ENCODE data around the gene ZSWIM3. TPM values are rescaled to one million over a fixed set of nuclear protein-coding genes. Genes with fewer than 3 reads are reported as not detected.

ZSWIM3 gene
- total and polyA plus RNA-seq, 2 of the 8 experiments (the other 6 are each of a cell fraction or from before 2014, with no cell fraction given): 5.5 to 6.9 TPM

DNA sequence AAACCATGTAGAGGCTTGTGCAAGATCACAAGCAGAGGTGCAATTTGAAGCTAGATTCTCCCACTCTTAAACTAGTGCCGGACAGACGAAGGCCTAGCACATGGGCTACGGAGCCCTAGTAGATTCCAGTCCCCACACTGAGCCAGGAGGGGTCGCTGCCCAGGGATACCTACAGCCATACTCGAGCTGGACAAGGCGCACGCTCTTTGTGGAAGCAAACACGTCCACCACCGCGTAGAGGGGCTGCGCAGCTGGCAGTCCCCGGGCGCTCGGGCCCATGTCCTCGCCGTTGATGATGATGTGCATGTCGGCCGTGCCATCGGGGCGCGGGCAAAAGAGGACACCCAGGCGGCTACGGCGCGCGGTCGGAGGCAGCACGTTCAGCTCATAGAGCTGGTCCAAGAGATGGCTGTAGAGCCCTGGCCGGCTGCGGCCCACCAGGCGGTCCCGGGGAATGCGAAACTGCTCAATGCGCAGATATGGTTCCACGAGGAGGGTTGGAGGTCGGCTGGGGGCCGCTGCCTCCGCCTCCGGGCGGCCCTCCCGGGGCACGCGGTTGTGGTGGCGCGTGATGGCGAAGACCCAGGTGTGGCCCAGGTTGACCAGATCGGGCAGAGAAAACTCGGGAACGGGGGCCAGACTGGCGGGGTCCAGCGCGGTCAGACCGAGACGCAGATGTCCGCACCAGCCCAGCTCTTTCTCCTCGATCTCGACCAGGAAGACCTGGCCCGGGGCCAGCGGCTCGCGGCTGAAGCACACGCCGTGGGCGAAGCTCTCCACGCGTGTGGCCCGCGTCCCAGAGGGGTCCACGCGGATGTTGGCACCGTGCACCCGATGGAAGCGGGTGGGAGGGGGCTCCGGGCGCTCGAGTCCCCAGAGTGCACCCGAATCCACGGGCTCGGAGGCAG, 32.9 kb downstream of the ZSWIM3 start (continued):
- TF ChIP-seq YY1 (IDR thresholded peaks at IDR 0.05; ENCODE audit: low read depth, low read length): no peak; the same call in 1 of the 2 replicates
- no peak for TF ChIP-seq GABPA (IDR thresholded peaks at IDR 0.05; ENCODE audit: borderline replicate concordance, insufficient read depth, low read length)
- no peak for TF ChIP-seq POU5F1 (IDR thresholded peaks at IDR 0.05; ENCODE audit: low read depth, low read length)
- TF ChIP-seq CEBPB (IDR thresholded peaks at IDR 0.05; ENCODE audit: low read depth, low read length): no peak
- TF ChIP-seq BACH1 (IDR thresholded peaks at IDR 0.05; ENCODE audit: low read length): no peak
- TF ChIP-seq TBP (IDR thresholded peaks at IDR 0.05; ENCODE audit: low read depth, low read length): peak; percentile 63
- peak; percentile 53 for TF ChIP-seq ASH2L (IDR thresholded peaks at IDR 0.05; ENCODE audit: low read length)
- TF ChIP-seq SP1 (IDR thresholded peaks at IDR 0.05; ENCODE audit: low read depth, low read length): no peak
- TF ChIP-seq JUN (IDR thresholded peaks at IDR 0.05; ENCODE audit: low read depth, low read length): no peak
- TF ChIP-seq CHD1 (IDR thresholded peaks at IDR 0.05; ENCODE audit: low read depth, low read length): no peak
- no peak for TF ChIP-seq GTF2F1 (IDR thresholded peaks at IDR 0.05; ENCODE audit: borderline replicate concordance, low read depth, low read length)
- TF ChIP-seq, protein P1, sequence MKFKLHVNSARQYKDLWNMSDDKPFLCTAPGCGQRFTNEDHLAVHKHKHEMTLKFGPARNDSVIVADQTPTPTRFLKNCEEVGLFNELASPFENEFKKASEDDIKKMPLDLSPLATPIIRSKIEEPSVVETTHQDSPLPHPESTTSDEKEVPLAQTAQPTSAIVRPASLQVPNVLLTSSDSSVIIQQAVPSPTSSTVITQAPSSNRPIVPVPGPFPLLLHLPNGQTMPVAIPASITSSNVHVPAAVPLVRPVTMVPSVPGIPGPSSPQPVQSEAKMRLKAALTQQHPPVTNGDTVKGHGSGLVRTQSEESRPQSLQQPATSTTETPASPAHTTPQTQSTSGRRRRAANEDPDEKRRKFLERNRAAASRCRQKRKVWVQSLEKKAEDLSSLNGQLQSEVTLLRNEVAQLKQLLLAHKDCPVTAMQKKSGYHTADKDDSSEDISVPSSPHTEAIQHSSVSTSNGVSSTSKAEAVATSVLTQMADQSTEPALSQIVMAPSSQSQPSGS (IDR thresholded peaks at IDR 0.05; ENCODE audit: low read length): no peak
- no peak for TF ChIP-seq RFX5 (IDR thresholded peaks at IDR 0.05; ENCODE audit: borderline replicate concordance, low read depth, low read length)
- TF ChIP-seq JUND (IDR thresholded peaks at IDR 0.05; ENCODE audit: low read length): no peak
- TF ChIP-seq EGR1 (IDR thresholded peaks at IDR 0.05; ENCODE audit: borderline replicate concordance, low read depth, low read length): no peak
- TF ChIP-seq CBX5 (IDR thresholded peaks at IDR 0.05; ENCODE audit: low read depth, low read length): no peak
- no peak for TF ChIP-seq BRCA1 (IDR thresholded peaks at IDR 0.05; ENCODE audit: low read depth, low read length)
- TF ChIP-seq RNF2 (IDR thresholded peaks at IDR 0.05; ENCODE audit: borderline replicate concordance, low read depth, low read length, missing control alignments, poor library complexity, severe bottlenecking): no peak
- TF ChIP-seq BCL11A (IDR thresholded peaks at IDR 0.05; ENCODE audit: low read depth in 2 of 2, low read length in 2 of 2): no peak
- TF ChIP-seq, protein P2, sequence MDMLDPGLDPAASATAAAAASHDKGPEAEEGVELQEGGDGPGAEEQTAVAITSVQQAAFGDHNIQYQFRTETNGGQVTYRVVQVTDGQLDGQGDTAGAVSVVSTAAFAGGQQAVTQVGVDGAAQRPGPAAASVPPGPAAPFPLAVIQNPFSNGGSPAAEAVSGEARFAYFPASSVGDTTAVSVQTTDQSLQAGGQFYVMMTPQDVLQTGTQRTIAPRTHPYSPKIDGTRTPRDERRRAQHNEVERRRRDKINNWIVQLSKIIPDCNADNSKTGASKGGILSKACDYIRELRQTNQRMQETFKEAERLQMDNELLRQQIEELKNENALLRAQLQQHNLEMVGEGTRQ (IDR thresholded peaks at IDR 0.05; ENCODE audit: low read length): no peak; the same call in 1 of the 2 replicates
- TF ChIP-seq HDAC6 (IDR thresholded peaks at IDR 0.05; ENCODE audit: low read depth, low read length): no peak
- TF ChIP-seq SIN3A (conservative IDR thresholded peaks at IDR 0.05 in 1 of 2, IDR thresholded peaks at IDR 0.05 in 1 of 2; ENCODE audit: low read depth in 1 of 2, low read length in 2 of 2): peak in 1 of 2 experiments; percentile 68; a peak in 2 of 4 replicates
